Breast epithelium (tissue), 3 donors: ENCODE data around the gene ZMYND8.

Source experiments
- CTCF ChIP-seq, 3 donors: fragments of 450-650 bp; IDR thresholded peaks; one replicate each; pipeline ENCODE4 v1.5.1; 2016 to 2017; ENCODE audit warnings: antibody characterized with exemption in 3 of 3, mild to moderate bottlenecking in 3 of 3, moderate library complexity in 3 of 3
- POLR2AphosphoS5 ChIP-seq, 3 donors: sonication (generic); formaldehyde crosslinking; IDR thresholded peaks; one replicate each; pipeline ENCODE4 v1.6.1; 2017; ENCODE audit warnings: antibody characterized with exemption in 3 of 3

- TF ChIP-seq CTCF (IDR thresholded peaks at IDR 0.05) (no peak), POLR2AphosphoS5 (IDR thresholded peaks at IDR 0.05) (no peak)
These were observed 181.8 kb downstream of the ZMYND8 start for GRCh38 chr20:47174456-47175243.
